Gastrocnemius medialis (tissue), 4 donors: ENCODE data around the gene KRTAP1-5. TPM values are rescaled to one million over a fixed set of nuclear protein-coding genes. Genes with fewer than 3 reads are reported as not detected.
"Not testable (repeated sequence)": the region's sequence is repeated elsewhere in the genome, so short reads cannot be mapped to it uniquely, and the experiment has no call there.

Source experiments
- ATAC-seq, 2 donors: fragments of 150-250 bp; one replicate each; pipeline ENCODE4 v1.9.1; 2016
- DNase-seq, 2 donors: peaks; one replicate each; pipeline ENCODE4 v3.0.0-alpha.2; 2019
- H3K27ac ChIP-seq, 4 donors: fragments of 200-600 bp; sonication (generic); 1 replicate in 1 of 4; 2 replicates in 3 of 4; pipeline ENCODE4 v1.5.1; 2016 to 2018; ENCODE audit warnings: mild to moderate bottlenecking in 2 of 4, moderate library complexity in 1 of 4
- H3K27me3 ChIP-seq, 3 donors: fragments of 200-600 bp; sonication (generic) in 2 of 3; 1 replicate in 1 of 3; 2 replicates in 2 of 3; pipeline versions ENCODE4 v1.5.1 to v1.6.0; 2016 to 2019; ENCODE audit warnings: mild to moderate bottlenecking in 1 of 3, moderate library complexity in 1 of 3
- H3K36me3 ChIP-seq, 2 donors: fragments of 200-600 bp; sonication (generic) in 1 of 2; one replicate each; pipeline ENCODE4 v1.5.1; 2017 to 2018
- H3K4me1 ChIP-seq, 2 donors: fragments of 200-600 bp; sonication (generic) in 1 of 2; one replicate each; pipeline ENCODE4 v1.5.1; 2016 to 2017; ENCODE audit warnings: mild to moderate bottlenecking in 2 of 2
- H3K4me3 ChIP-seq, 4 donors: fragments of 200-600 bp; sonication (generic) in 3 of 4; 1 replicate in 1 of 4; 2 replicates in 3 of 4; pipeline ENCODE4 v1.5.1; 2016 to 2019; ENCODE audit warnings: mild to moderate bottlenecking in 2 of 4
- H3K9me3 ChIP-seq, 3 donors: fragments of 200-600 bp; sonication (generic) in 2 of 3; 1 replicate in 1 of 3; 2 replicates in 2 of 3; pipeline ENCODE4 v1.5.1; 2016 to 2019
- POLR2A ChIP-seq, 2 donors: fragments of 450-650 bp; IDR thresholded peaks; one replicate each; pipeline ENCODE4 v1.6.1; 2017; ENCODE audit warnings: antibody characterized with exemption in 2 of 2, mild to moderate bottlenecking in 2 of 2, moderate library complexity in 2 of 2
- in situ Hi-C, 4 donors: fragments of 200-750 bp; cut with MboI; loops; one replicate each; pipeline versions ENCODE4 v1.15.0 to v1.8.0; 2017; ENCODE audit warnings: low sequenced_read_pairs in 4 of 4
- intact Hi-C: fragments of 100-400 bp; cut with DNase I; formaldehyde crosslinking; loops from one replicate; pipeline ENCODE4 v1.15.1; 2023; ENCODE audit warnings: low total_unique reads
- total RNA-seq, 4 donors: library from RNA; depleted of rRNA; stranded (reverse); fragments of >200 nt; gene quantifications; one replicate each; pipeline versions ENCODE4 v1.1.0 to v1.2.3, GENCODE V29; 2016
- TF ChIP-seq, protein P1 (sequence below), 5 experiments: fragments of 450-650 bp in 3 of 5; fragments of 200-600 bp in 2 of 5; sonication (generic) in 2 of 5; IDR thresholded peaks in 4 of 5; conservative IDR thresholded peaks in 1 of 5; 1 replicate in 4 of 5; 2 replicates in 1 of 5; pipeline ENCODE4 v1.5.1; 2016 to 2019; ENCODE audit warnings: antibody characterized with exemption in 5 of 5, mild to moderate bottlenecking in 3 of 5, moderate library complexity in 3 of 5

The KRTAP1-5 gene
- total RNA-seq, 4 donors from 2014 or later, result not detected

DNA sequence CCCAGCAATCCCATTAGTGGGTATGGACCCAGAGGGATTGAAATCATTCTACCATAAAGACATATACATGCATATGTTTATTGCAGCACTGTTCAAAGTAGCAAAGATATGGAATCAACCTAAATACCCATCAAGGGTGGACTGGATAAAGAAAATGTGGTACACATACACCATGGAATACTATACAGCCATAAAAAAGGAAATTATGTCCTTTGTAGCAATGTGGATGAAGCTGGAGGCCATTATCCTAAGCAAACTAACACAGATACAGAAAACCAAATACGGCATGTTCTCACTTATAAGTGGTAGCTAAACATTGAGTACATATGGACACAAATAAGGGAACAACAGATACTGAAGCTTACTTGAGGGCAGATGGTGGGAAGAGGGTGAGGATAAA lies 30.5 kb upstream of the KRTAP1-5 start:
- in situ Hi-C loops (loop anchor here in 1 of 4 donors (25.0 kb wide), 1 partner anchor 95 kb away; the partner anchor contains the start of gene KRT39), intact Hi-C loops (no loop called here)
- Histone ChIP-seq H3K9me3 (peaks cover 0 to 5% (median 0%) of the 10 kb centered on the region in 3 donors), H3K27ac (no peak overlapping the region), H3K36me3 (no peaks in the 10 kb centered on the region), H3K27me3 (peaks cover 0 to 18% (median 7%) of the 10 kb centered on the region in 3 donors), H3K4me3 (no peak overlapping the region), H3K4me1 (no peaks in the 10 kb centered on the region)
- DNase-seq (no peak), ATAC-seq (no peak)
- no peak for TF ChIP-seq POLR2A (IDR thresholded peaks at IDR 0.05)
- TF ChIP-seq, protein P1, sequence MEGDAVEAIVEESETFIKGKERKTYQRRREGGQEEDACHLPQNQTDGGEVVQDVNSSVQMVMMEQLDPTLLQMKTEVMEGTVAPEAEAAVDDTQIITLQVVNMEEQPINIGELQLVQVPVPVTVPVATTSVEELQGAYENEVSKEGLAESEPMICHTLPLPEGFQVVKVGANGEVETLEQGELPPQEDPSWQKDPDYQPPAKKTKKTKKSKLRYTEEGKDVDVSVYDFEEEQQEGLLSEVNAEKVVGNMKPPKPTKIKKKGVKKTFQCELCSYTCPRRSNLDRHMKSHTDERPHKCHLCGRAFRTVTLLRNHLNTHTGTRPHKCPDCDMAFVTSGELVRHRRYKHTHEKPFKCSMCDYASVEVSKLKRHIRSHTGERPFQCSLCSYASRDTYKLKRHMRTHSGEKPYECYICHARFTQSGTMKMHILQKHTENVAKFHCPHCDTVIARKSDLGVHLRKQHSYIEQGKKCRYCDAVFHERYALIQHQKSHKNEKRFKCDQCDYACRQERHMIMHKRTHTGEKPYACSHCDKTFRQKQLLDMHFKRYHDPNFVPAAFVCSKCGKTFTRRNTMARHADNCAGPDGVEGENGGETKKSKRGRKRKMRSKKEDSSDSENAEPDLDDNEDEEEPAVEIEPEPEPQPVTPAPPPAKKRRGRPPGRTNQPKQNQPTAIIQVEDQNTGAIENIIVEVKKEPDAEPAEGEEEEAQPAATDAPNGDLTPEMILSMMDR (IDR thresholded peaks at IDR 0.05 in 4 of 5, conservative IDR thresholded peaks at IDR 0.05 in 1 of 5), result no peak

DNA sequence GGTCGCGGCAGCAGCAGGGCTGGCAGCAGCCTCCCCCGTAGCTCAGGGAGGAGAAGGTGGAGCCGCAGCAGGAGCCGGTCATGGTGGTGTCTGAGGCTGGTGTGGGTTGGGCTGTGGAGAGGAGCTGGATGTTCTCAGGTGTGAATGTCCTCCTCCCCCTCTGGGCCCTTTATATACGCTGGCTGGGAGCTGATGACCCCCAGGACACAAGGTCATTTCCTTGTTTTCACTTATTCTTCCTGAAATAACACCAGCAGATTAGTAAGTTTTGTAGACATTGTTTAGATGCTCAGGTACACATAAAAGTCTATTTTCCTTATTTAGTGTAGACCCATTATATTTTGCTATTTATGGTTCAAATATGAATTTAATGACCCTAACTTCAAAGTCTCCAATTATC lies 28.1 kb upstream of the KRTAP1-5 start, which contains the start of gene KRTAP2-2:
Gene KRTAP2-2 (minus strand): TSS at position 101 of the 400 bp plus-strand sequence. CDS start 19 bp downstream, at position 82.
- in situ Hi-C loops, result loop anchor here in 1 of 4 donors (25.0 kb wide), 1 partner anchor 93 kb away; the partner anchor contains the start of gene KRT39
- intact Hi-C loops, DNase-seq, H3K4me1 ChIP-seq, H3K36me3 ChIP-seq, H3K4me3 ChIP-seq, ATAC-seq, H3K9me3 ChIP-seq, H3K27ac ChIP-seq: not testable (repeated sequence)
- peaks cover 0 to 24% (median 7%) of the 10 kb centered on the region in 3 donors for H3K27me3 ChIP-seq

DNA sequence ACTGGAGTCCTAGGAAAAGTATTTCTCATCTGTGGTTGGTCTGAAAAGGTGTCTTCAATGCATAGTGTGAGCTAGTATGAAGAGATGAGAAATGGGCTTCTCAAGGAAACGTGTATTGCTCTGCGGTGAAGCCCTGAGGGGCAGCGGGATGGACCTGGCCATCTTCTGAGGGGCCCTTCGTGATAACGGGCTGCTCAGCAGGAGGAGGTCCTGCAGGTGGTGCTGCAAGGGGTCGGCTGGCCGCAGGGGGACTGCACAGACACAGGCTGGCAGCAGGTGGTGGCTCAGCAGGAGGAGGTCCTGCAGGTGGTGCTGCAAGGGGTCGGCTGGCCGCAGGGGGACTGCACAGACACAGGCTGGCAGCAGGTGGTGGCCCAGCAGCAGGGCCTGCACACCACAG lies 27.5 kb upstream of the KRTAP1-5 start:
- H3K27ac ChIP-seq, H3K9me3 ChIP-seq, ATAC-seq, H3K4me3 ChIP-seq, intact Hi-C loops, H3K4me1 ChIP-seq, DNase-seq, H3K36me3 ChIP-seq: not testable (repeated sequence)
- peaks cover 0 to 27% (median 7%) of the 10 kb centered on the region in 3 donors for H3K27me3 ChIP-seq
- in situ Hi-C loops, result loop anchor here in 1 of 4 donors (25.0 kb wide), 1 partner anchor 92 kb away; the partner anchor contains the start of gene KRT39

DNA sequence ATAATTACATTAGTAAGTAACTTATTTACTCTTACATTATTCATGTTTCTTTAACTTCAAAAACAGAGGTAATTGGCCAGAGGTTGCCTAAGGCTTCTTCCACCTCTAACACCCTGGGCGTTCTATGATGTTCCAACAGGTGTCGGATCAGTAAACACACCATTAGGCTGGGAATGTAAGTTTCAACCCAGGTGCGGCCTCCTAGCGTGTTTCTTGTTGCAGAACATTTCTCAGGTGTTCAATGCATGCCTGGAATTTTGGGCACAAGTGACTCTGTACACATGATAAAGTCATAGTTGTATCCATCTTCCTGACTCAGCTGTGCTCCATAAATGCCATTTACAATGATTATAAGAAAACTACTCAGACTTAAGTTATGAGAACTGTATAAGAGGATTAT lies 27.0 kb upstream of the KRTAP1-5 start:
- in situ Hi-C loops, result loop anchor here in 1 of 4 donors (25.0 kb wide), 1 partner anchor 92 kb away; the partner anchor contains the start of gene KRT39
- Histone ChIP-seq H3K27ac (no peak overlapping the region), H3K9me3 (peaks cover 0 to 5% (median 0%) of the 10 kb centered on the region in 3 donors), H3K4me3 (no peak overlapping the region), H3K4me1 (no peaks in the 10 kb centered on the region), H3K36me3 (no peaks in the 10 kb centered on the region), H3K27me3 (peaks cover under 1 to 24% (median 7%) of the 10 kb centered on the region in 3 donors)
- no peak for DNase-seq
- intact Hi-C loops, result no loop called here
- TF ChIP-seq, protein P1 (IDR thresholded peaks at IDR 0.05 in 4 of 5, conservative IDR thresholded peaks at IDR 0.05 in 1 of 5), result no peak
- no peak for TF ChIP-seq POLR2A (IDR thresholded peaks at IDR 0.05)
- ATAC-seq, result no peak

DNA sequence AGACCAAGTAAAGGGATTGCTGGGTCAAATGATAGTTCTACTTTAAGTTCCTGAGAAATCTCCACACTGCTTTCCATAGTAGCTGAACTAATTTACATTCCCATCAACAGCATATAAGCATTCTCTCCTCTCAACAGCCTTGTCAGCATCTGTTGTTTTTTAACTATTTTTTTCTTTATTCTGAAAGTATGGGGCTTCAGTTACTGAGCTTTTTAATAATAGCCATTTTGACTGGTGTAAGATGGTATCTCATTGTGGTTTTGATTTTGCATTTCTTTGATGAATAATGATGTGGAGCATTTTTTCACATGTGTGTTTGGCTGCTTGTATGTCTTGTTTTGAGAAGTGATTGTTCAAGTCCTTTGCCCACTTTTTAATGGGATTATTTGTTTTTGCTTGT lies 25.6 kb upstream of the KRTAP1-5 start:
- Histone ChIP-seq H3K4me3 (no peak overlapping the region), H3K4me1 (no peaks in the 10 kb centered on the region), H3K27me3 (peaks cover 3 to 28% (median 9%) of the 10 kb centered on the region in 3 donors), H3K27ac (no peak overlapping the region), H3K36me3 (no peaks in the 10 kb centered on the region), H3K9me3 (peaks cover 0 to 5% (median 0%) of the 10 kb centered on the region in 3 donors)
- no peak for TF ChIP-seq POLR2A (IDR thresholded peaks at IDR 0.05)
- TF ChIP-seq, protein P1 (IDR thresholded peaks at IDR 0.05 in 4 of 5, conservative IDR thresholded peaks at IDR 0.05 in 1 of 5), result no peak
- intact Hi-C loops (no loop called here), in situ Hi-C loops (loop anchor here in 1 of 4 donors (25.0 kb wide), 1 partner anchor 90 kb away; the partner anchor contains the start of gene KRT39)
- DNase-seq, result no peak
- ATAC-seq, result no peak
